Globus pallidus (tissue), 1 donor: ENCODE data around the gene DDTL.

Source experiments
- DNase-seq: peaks from one replicate; pipeline ENCODE4 v3.0.0-alpha.2; 2015; ENCODE audit warnings: low spot score

Gene DDTL

GRCh38 chr22:24006207-24006913 is 39.7 kb downstream of the DDTL start:
- no peak for DNase-seq

GRCh38 chr22:24006914-24007214 is 40.2 kb downstream of the DDTL start:
- DNase-seq: no peak

- DNase-seq: no peak
Observed at GRCh38 chr22:24007253-24008021, 40.7 kb downstream of the DDTL start.

GRCh38 chr22:24008022-24008283 is 41.3 kb downstream of the DDTL start:
- DNase-seq: no peak

- DNase-seq: no peak
Observed at GRCh38 chr22:24008381-24009226, 41.9 kb downstream of the DDTL start.

- no peak for DNase-seq
Observed at GRCh38 chr22:24009227-24010017, 42.7 kb downstream of the DDTL start.

- no peak for DNase-seq
Observed at GRCh38 chr22:24010018-24010391, 43.3 kb downstream of the DDTL start.

- DNase-seq: no peak
Observed at GRCh38 chr22:24011735-24012068, 45.0 kb downstream of the DDTL start.

GRCh38 chr22:24016156-24016555 is 49.5 kb downstream of the DDTL start:
- DNase-seq: no peak

GRCh38 chr22:24021304-24021703 is 54.6 kb downstream of the DDTL start:
- DNase-seq: no peak
